ENCODE results near the gene RPA3.

DNA sequence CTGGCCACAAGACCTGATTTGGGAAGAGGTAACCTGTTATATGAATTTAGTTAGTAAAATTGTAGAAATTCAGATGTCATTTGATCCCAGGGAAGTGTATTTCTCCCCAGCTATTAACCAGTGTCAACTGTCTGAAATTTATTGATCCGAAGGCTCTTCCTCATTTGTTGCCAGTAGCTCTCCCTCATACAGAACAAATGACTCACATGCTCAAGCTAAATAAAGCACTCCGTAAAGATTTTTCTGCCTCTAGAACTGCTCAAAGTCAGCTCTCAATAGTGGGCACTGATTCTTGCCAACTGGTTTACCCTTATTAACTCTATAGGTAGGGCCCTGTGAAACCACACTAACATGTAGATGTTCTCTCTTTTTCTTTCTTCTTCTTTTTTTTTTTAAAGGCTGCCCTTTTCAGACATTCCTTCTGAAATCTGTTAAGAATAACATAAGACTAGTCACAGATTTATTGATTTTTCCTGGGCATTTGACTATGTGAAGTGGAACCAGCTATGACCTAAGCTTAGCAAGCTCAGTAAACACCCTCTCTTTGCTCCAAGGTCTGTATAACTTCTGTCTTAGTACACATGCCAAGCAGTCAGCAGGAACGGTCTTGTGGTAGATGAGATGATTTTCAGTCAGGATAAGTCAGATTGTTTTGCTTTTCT is 21.8 kb downstream of the RPA3 start:
- no peak for TF ChIP-seq CTCF (conservative IDR thresholded peaks at IDR 0.05; ENCODE audit: low read depth, low read length)
- TF ChIP-seq EZH2 (IDR thresholded peaks at IDR 0.05; ENCODE audit: borderline replicate concordance, low read depth, low read length, poor library complexity, severe bottlenecking): no peak
